ENCODE measurements around the gene GRB2.
"Not testable (repeated sequence)": the region's sequence is repeated elsewhere in the genome, so short reads cannot be mapped to it uniquely, and the experiment has no call there.

GRB2 gene

DNA sequence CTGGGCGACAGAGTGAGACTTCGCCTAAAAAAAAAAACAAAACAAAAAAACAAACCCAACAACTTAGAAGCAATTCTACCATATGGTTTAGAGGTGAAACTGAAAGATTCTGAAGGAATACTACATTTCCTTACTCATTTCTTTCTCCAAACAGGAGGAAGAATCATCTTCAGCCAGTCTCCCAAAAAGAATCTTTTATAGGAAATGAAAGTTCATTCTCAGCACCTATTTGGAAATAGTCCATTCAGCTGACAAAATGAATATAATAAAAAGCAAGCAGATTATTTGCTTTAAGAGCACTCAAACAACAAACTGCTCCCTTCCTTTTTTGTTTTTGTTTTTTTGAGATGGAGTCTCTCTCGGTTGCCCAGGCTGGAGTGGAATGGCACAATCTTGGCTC lies 17.7 kb downstream of the GRB2 start:
- H3K4me1 ChIP-seq (ENCODE audit: control insufficient read depth, insufficient read depth, low read length): no peaks in the 10 kb centered on the region
- no peaks in the 10 kb centered on the region for H3K27me3 ChIP-seq (ENCODE audit: control insufficient read depth, insufficient read depth, low read length, poor library complexity, severe bottlenecking)
- no peak overlapping the region for H3K27ac ChIP-seq (ENCODE audit: insufficient read depth, low read depth, low read length, poor library complexity, severe bottlenecking)
- no peak overlapping the region for H3K4me3 ChIP-seq (ENCODE audit: insufficient read depth, low read depth, low read length)
- no peaks in the 10 kb centered on the region for H3K9me3 ChIP-seq (ENCODE audit: control insufficient read depth, low read length)
- H3K36me3 ChIP-seq (ENCODE audit: control insufficient read depth, insufficient read depth, low read length): no peaks in the 10 kb centered on the region
- 93 to 94% methylated on average over 3 of the region's 3 CpGs for WGBS, 2 experiments

GRCh38 chr17:75386430-75386829 lies 19.0 kb downstream of the GRB2 start:
- Histone ChIP-seq H3K4me1 (ENCODE audit: control insufficient read depth, insufficient read depth, low read length) (no peaks in the 10 kb centered on the region), H3K4me3 (ENCODE audit: insufficient read depth, low read depth, low read length) (no peak overlapping the region), H3K36me3 (ENCODE audit: control insufficient read depth, insufficient read depth, low read length) (no peaks in the 10 kb centered on the region), H3K27me3 (ENCODE audit: control insufficient read depth, insufficient read depth, low read length, poor library complexity, severe bottlenecking) (no peaks in the 10 kb centered on the region), H3K9me3 (ENCODE audit: control insufficient read depth, low read length) (no peaks in the 10 kb centered on the region), H3K27ac (ENCODE audit: insufficient read depth, low read depth, low read length, poor library complexity, severe bottlenecking) (no peak overlapping the region)

GRCh38 chr17:75384751-75385150 lies 20.7 kb downstream of the GRB2 start:
- no peaks in the 10 kb centered on the region for H3K9me3 ChIP-seq (ENCODE audit: control insufficient read depth, low read length)
- no peaks in the 10 kb centered on the region for H3K27me3 ChIP-seq (ENCODE audit: control insufficient read depth, insufficient read depth, low read length, poor library complexity, severe bottlenecking)
- no peaks in the 10 kb centered on the region for H3K36me3 ChIP-seq (ENCODE audit: control insufficient read depth, insufficient read depth, low read length)
- no peak overlapping the region for H3K27ac ChIP-seq (ENCODE audit: insufficient read depth, low read depth, low read length, poor library complexity, severe bottlenecking)
- H3K4me1 ChIP-seq (ENCODE audit: control insufficient read depth, insufficient read depth, low read length): no peaks in the 10 kb centered on the region
- WGBS, 2 experiments: 87 to 97% methylated on average over 7 to 8 of the region's 8 CpGs
- H3K4me3 ChIP-seq (ENCODE audit: insufficient read depth, low read depth, low read length): no peak overlapping the region

DNA sequence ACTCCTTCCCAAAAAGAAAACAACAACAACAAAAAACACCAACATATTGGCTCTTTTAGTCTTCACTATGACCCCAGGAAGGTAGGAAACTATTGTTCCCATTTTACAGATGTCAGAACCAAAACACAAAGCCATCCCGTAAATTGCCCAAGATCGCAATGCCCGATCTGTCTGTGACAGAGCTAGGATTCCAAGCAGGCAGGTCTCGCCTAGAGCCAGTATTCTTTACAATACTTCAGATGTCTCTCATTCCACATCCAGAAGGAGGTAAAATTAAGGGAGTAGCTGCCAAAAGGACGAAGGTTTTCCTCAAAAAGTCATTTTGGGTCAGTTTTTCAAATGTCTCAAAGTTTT lies 21.7 kb downstream of the GRB2 start:
- H3K27ac ChIP-seq (ENCODE audit: insufficient read depth, low read depth, low read length, poor library complexity, severe bottlenecking): no peak overlapping the region
- WGBS, 2 experiments: 76 to 77% methylated on average over 5 of the region's 5 CpGs
- no peaks in the 10 kb centered on the region for H3K9me3 ChIP-seq (ENCODE audit: control insufficient read depth, low read length)
- no peaks in the 10 kb centered on the region for H3K4me1 ChIP-seq (ENCODE audit: control insufficient read depth, insufficient read depth, low read length)
- no peak overlapping the region for H3K4me3 ChIP-seq (ENCODE audit: insufficient read depth, low read depth, low read length)
- no peaks in the 10 kb centered on the region for H3K36me3 ChIP-seq (ENCODE audit: control insufficient read depth, insufficient read depth, low read length)
- H3K27me3 ChIP-seq (ENCODE audit: control insufficient read depth, insufficient read depth, low read length, poor library complexity, severe bottlenecking): no peaks in the 10 kb centered on the region

- H3K36me3 ChIP-seq (ENCODE audit: control insufficient read depth, insufficient read depth, low read length): no peaks in the 10 kb centered on the region
- no peak overlapping the region for H3K27ac ChIP-seq (ENCODE audit: insufficient read depth, low read depth, low read length, poor library complexity, severe bottlenecking)
- H3K4me3 ChIP-seq (ENCODE audit: insufficient read depth, low read depth, low read length): no peak overlapping the region
- H3K9me3 ChIP-seq (ENCODE audit: control insufficient read depth, low read length): no peaks in the 10 kb centered on the region
- H3K27me3 ChIP-seq (ENCODE audit: control insufficient read depth, insufficient read depth, low read length, poor library complexity, severe bottlenecking): no peaks in the 10 kb centered on the region
- 83% methylated on average over 2 of the region's 3 CpGs; no CpG with 5 or more reads in 1 of the 2 experiments for WGBS, 2 experiments
- no peaks in the 10 kb centered on the region for H3K4me1 ChIP-seq (ENCODE audit: control insufficient read depth, insufficient read depth, low read length)
These were observed 24.7 kb downstream of the GRB2 start for GRCh38 chr17:75380750-75381149.

DNA sequence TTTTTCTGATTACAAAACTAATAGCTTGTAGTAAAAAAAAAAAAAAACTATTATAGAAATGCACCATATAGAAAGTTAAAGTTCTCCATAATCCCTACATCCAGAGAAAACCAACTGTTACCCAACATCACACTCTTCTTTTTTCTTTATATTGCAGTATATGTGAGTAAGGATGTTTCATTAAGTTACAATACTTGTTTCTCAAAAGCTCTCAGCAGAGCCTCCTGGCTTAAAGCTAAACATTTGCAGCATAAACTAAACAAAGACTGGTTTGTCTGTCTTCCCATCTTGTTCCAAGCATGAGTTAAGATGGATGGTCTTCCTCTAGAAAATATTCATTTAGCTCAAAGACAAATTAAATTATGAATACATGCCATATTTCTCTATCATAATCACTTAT lies 25.2 kb downstream of the GRB2 start:
- Histone ChIP-seq H3K36me3 (ENCODE audit: control insufficient read depth, insufficient read depth, low read length) (no peaks in the 10 kb centered on the region), H3K27ac (ENCODE audit: insufficient read depth, low read depth, low read length, poor library complexity, severe bottlenecking) (no peak overlapping the region), H3K9me3 (ENCODE audit: control insufficient read depth, low read length) (no peaks in the 10 kb centered on the region), H3K4me1 (ENCODE audit: control insufficient read depth, insufficient read depth, low read length) (no peaks in the 10 kb centered on the region), H3K27me3 (ENCODE audit: control insufficient read depth, insufficient read depth, low read length, poor library complexity, severe bottlenecking) (no peaks in the 10 kb centered on the region), H3K4me3 (ENCODE audit: insufficient read depth, low read depth, low read length) (no peak overlapping the region)

- not testable (repeated sequence) for H3K27ac ChIP-seq (ENCODE audit: insufficient read depth, low read depth, low read length, poor library complexity, severe bottlenecking); H3K27me3 ChIP-seq (ENCODE audit: control insufficient read depth, insufficient read depth, low read length, poor library complexity, severe bottlenecking); H3K36me3 ChIP-seq (ENCODE audit: control insufficient read depth, insufficient read depth, low read length); H3K4me1 ChIP-seq (ENCODE audit: control insufficient read depth, insufficient read depth, low read length); H3K9me3 ChIP-seq (ENCODE audit: control insufficient read depth, low read length); H3K4me3 ChIP-seq (ENCODE audit: insufficient read depth, low read depth, low read length)
- WGBS, 2 experiments: 71 to 83% methylated on average over 1 of the region's 1 CpG
These were observed 26.1 kb downstream of the GRB2 start for GRCh38 chr17:75379426-75379825.

- peaks cover 2% of the 10 kb centered on the region for H3K4me1 ChIP-seq (ENCODE audit: control insufficient read depth, insufficient read depth, low read length)
- no peak overlapping the region for H3K27ac ChIP-seq (ENCODE audit: insufficient read depth, low read depth, low read length, poor library complexity, severe bottlenecking)
- no peaks in the 10 kb centered on the region for H3K27me3 ChIP-seq (ENCODE audit: control insufficient read depth, insufficient read depth, low read length, poor library complexity, severe bottlenecking)
- no peaks in the 10 kb centered on the region for H3K36me3 ChIP-seq (ENCODE audit: control insufficient read depth, insufficient read depth, low read length)
- H3K4me3 ChIP-seq (ENCODE audit: insufficient read depth, low read depth, low read length): no peak overlapping the region
- H3K9me3 ChIP-seq (ENCODE audit: control insufficient read depth, low read length): no peaks in the 10 kb centered on the region
- WGBS, 2 experiments: 65 to 72% methylated on average over 4 of the region's 4 CpGs
These were observed 32.2 kb downstream of the GRB2 start for GRCh38 chr17:75373280-75373679.

- Histone ChIP-seq H3K4me1 (ENCODE audit: control insufficient read depth, insufficient read depth, low read length) (peaks cover 4% of the 10 kb centered on the region), H3K4me3 (ENCODE audit: insufficient read depth, low read depth, low read length) (no peak overlapping the region), H3K36me3 (ENCODE audit: control insufficient read depth, insufficient read depth, low read length) (no peaks in the 10 kb centered on the region), H3K9me3 (ENCODE audit: control insufficient read depth, low read length) (no peaks in the 10 kb centered on the region), H3K27me3 (ENCODE audit: control insufficient read depth, insufficient read depth, low read length, poor library complexity, severe bottlenecking) (no peaks in the 10 kb centered on the region), H3K27ac (ENCODE audit: insufficient read depth, low read depth, low read length, poor library complexity, severe bottlenecking) (no peak overlapping the region)
- WGBS, 2 experiments: 93 to 96% methylated on average over 5 of the region's 5 CpGs
These were observed 33.5 kb downstream of the GRB2 start for GRCh38 chr17:75371981-75372380.

- H3K27ac ChIP-seq (ENCODE audit: insufficient read depth, low read depth, low read length, poor library complexity, severe bottlenecking): no peak overlapping the region
- 84 to 89% methylated on average over 6 of the region's 6 CpGs for WGBS, 2 experiments
These were observed 34.1 kb downstream of the GRB2 start for GRCh38 chr17:75371339-75371738.

GRCh38 chr17:75370286-75370915 lies 35.1 kb downstream of the GRB2 start:
- H3K4me1 ChIP-seq (ENCODE audit: control insufficient read depth, insufficient read depth, low read length): peaks cover 5% of the 10 kb centered on the region
- H3K27me3 ChIP-seq (ENCODE audit: control insufficient read depth, insufficient read depth, low read length, poor library complexity, severe bottlenecking): no peaks in the 10 kb centered on the region
- H3K27ac ChIP-seq (ENCODE audit: insufficient read depth, low read depth, low read length, poor library complexity, severe bottlenecking): no peak overlapping the region
- no peaks in the 10 kb centered on the region for H3K36me3 ChIP-seq (ENCODE audit: control insufficient read depth, insufficient read depth, low read length)
- no peaks in the 10 kb centered on the region for H3K9me3 ChIP-seq (ENCODE audit: control insufficient read depth, low read length)
- no peak overlapping the region for H3K4me3 ChIP-seq (ENCODE audit: insufficient read depth, low read depth, low read length)
- 78 to 79% methylated on average over 6 to 8 of the region's 8 CpGs for WGBS, 2 experiments

More at GRCh38 chr17:75371339-75371738, 34.1 kb downstream of the GRB2 start:
- Histone ChIP-seq H3K4me3 (ENCODE audit: insufficient read depth, low read depth, low read length) (no peak overlapping the region), H3K36me3 (ENCODE audit: control insufficient read depth, insufficient read depth, low read length) (no peaks in the 10 kb centered on the region), H3K9me3 (ENCODE audit: control insufficient read depth, low read length) (no peaks in the 10 kb centered on the region), H3K27me3 (ENCODE audit: control insufficient read depth, insufficient read depth, low read length, poor library complexity, severe bottlenecking) (no peaks in the 10 kb centered on the region), H3K4me1 (ENCODE audit: control insufficient read depth, insufficient read depth, low read length) (peaks cover 4% of the 10 kb centered on the region)
